Neural progenitor cell (in vitro differentiated cells): ENCODE measurements around the gene OR8A1. TPM values are rescaled to one million over a fixed set of nuclear protein-coding genes. Genes with fewer than 3 reads are reported as not detected.

ENCODE experiments used
- DNase-seq: peaks from one replicate; pipeline ENCODE4 v3.0.0-alpha.2; 2016; ENCODE audit warnings: low spot score
- H2AFZ ChIP-seq: fragments of 200-600 bp; sonication (generic); replicated peaks from 2 replicates; pipeline ENCODE4 v1.6.1; 2016; ENCODE audit warnings: antibody characterized with exemption
- H3F3A ChIP-seq: fragments of 200-600 bp; sonication (generic); 2 replicates; pipeline ENCODE4 v1.6.1; 2016; ENCODE audit warnings: antibody characterized with exemption, low read depth
- H3K27ac ChIP-seq: fragments of 200-600 bp; sonication (generic); 2 replicates; pipeline ENCODE4 v1.5.1; 2016; ENCODE audit warnings: mild to moderate bottlenecking
- H3K27me3 ChIP-seq: fragments of 200-600 bp; sonication (generic); 2 replicates; pipeline ENCODE4 v1.6.1; 2016; ENCODE audit warnings: mild to moderate bottlenecking, moderate library complexity
- H3K36me3 ChIP-seq: fragments of 200-600 bp; sonication (generic); 2 replicates; pipeline ENCODE4 v1.5.1; 2016
- H3K4me1 ChIP-seq: fragments of 200-600 bp; sonication (generic); 2 replicates; pipeline ENCODE4 v1.6.1; 2016; ENCODE audit warnings: mixed run types
- H3K4me2 ChIP-seq: fragments of 200-600 bp; sonication (generic); 2 replicates; pipeline ENCODE4 v1.6.1; 2016
- H3K4me3 ChIP-seq: fragments of 200-600 bp; sonication (generic); 2 replicates; pipeline ENCODE4 v1.5.1; 2016
- H3K79me2 ChIP-seq: fragments of 200-600 bp; sonication (generic); 2 replicates; pipeline ENCODE4 v1.6.1; 2016; ENCODE audit warnings: low read depth
- H3K9ac ChIP-seq: fragments of 200-600 bp; sonication (generic); 2 replicates; pipeline ENCODE4 v1.6.1; 2016
- H3K9me3 ChIP-seq: fragments of 200-600 bp; sonication (generic); 2 replicates; pipeline ENCODE4 v1.5.1; 2016; ENCODE audit warnings: low read depth
- H4K20me1 ChIP-seq: fragments of 200-600 bp; sonication (generic); 2 replicates; pipeline ENCODE4 v1.6.1; 2016; ENCODE audit warnings: low read depth
- H3K27ac Mint-ChIP-seq: 3 replicates; pipeline ENCODE4 v1.8.0; 2021; ENCODE audit warnings: mixed read lengths
- H3K27me3 Mint-ChIP-seq: 2 replicates; pipeline ENCODE4 v1.8.0; 2022; ENCODE audit warnings: low read depth, mild to moderate bottlenecking, inconsistent platforms, moderate library complexity, mixed read lengths; ENCODE audit not compliant: insufficient read depth
- H3K36me3 Mint-ChIP-seq: 3 replicates; pipeline ENCODE4 v1.8.0; 2021; ENCODE audit warnings: mixed read lengths
- H3K4me1 Mint-ChIP-seq: 3 replicates; pipeline ENCODE4 v1.8.0; 2021; ENCODE audit warnings: mixed read lengths
- H3K4me3 Mint-ChIP-seq: 3 replicates; pipeline ENCODE4 v1.8.0; 2021; ENCODE audit warnings: mild to moderate bottlenecking, moderate library complexity, mixed read lengths
- H3K9me3 Mint-ChIP-seq: 3 replicates; pipeline ENCODE4 v1.8.0; 2020; ENCODE audit warnings: mixed read lengths
- CTCF ChIP-seq: fragments of 200-600 bp; sonication (generic); IDR thresholded peaks from 2 replicates; pipeline ENCODE4 v1.5.1; 2017; ENCODE audit warnings: antibody characterized with exemption, mild to moderate bottlenecking
- EZH2 ChIP-seq: fragments of 200-600 bp; sonication (generic); IDR thresholded peaks from 2 replicates; pipeline ENCODE4 v1.6.1; 2017; ENCODE audit warnings: antibody characterized with exemption, mild to moderate bottlenecking, moderate library complexity
- EZH2phosphoT487 ChIP-seq: fragments of 200-600 bp; sonication (generic); IDR thresholded peaks from 2 replicates; pipeline ENCODE4 v1.6.1; 2017; ENCODE audit warnings: antibody characterized with exemption
- total RNA-seq: library from RNA; depleted of rRNA; stranded (reverse); fragments of >200 nt; gene quantifications from 2 replicates; pipeline ENCODE4 v1.2.3, GENCODE V29; 2015; ENCODE audit warnings: low replicate concordance

The OR8A1 gene
- total RNA-seq, 1 donor from 2014 or later, result not detected

GRCh38 chr11:124534051-124534450 is 35.7 kb upstream of the OR8A1 start:
- no peak overlapping the region for H3K9ac ChIP-seq
- H3K27me3 Mint-ChIP-seq, result no peaks in the 10 kb centered on the region
- no peaks in the 10 kb centered on the region for H4K20me1 ChIP-seq
- no peaks in the 10 kb centered on the region for H3K4me1 ChIP-seq
- H2AFZ ChIP-seq, result no peak overlapping the region
- no peak overlapping the region for H3K27ac ChIP-seq
- no peak overlapping the region for H3K4me3 ChIP-seq
- H3K4me3 Mint-ChIP-seq, result no peak overlapping the region
- H3K4me1 Mint-ChIP-seq, result no peaks in the 10 kb centered on the region
- TF ChIP-seq CTCF, result no peak
- TF ChIP-seq EZH2, result no peak
- no peak for TF ChIP-seq EZH2phosphoT487
- no peaks in the 10 kb centered on the region for H3K36me3 Mint-ChIP-seq
- no peaks in the 10 kb centered on the region for H3K27me3 ChIP-seq
- H3K9me3 Mint-ChIP-seq, result peaks cover 2% of the 10 kb centered on the region
- no peaks in the 10 kb centered on the region for H3K36me3 ChIP-seq
- no peaks in the 10 kb centered on the region for H3K79me2 ChIP-seq
- no peak overlapping the region for H3K27ac Mint-ChIP-seq
- DNase-seq, result no peak
- no peak overlapping the region for H3K4me2 ChIP-seq
- no peaks in the 10 kb centered on the region for H3K9me3 ChIP-seq
- H3F3A ChIP-seq, result no peaks in the 10 kb centered on the region

DNA sequence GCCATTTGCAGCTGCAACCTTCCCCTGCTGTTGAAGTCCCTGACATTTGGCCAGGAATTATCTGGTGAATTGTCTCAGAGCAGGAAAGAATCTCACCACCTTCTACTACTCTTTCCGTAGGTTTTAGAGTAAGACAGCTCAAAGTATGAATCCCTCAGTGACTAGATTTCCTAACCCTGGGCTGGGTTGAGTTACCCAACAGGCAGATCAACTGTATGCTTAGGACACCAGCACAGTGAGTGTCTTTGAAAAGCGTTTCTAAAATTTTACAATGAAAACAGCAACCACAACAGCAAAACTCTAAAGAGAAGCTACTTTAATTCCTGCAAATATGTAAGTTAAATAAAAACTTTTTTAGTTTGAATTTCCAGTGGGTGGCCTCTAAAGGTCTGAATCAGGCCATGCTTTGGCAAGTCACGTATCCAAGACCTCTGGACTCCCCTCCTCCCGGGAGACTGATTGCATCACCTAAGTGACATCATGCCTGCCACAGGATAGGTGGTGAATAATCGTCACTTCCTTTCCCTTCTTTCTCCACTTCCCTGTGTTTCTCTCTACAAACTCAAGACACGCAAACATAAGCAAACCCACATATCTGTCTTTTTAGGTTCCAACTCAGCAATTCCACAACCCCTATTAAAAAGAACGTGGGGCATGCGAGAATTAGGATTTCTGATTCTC is 34.1 kb upstream of the OR8A1 start:
- no peaks in the 10 kb centered on the region for H3K79me2 ChIP-seq
- H3K4me1 Mint-ChIP-seq, result no peaks in the 10 kb centered on the region
- H3K36me3 Mint-ChIP-seq, result no peaks in the 10 kb centered on the region

GRCh38 chr11:124536520-124536919 is 33.3 kb upstream of the OR8A1 start:
- no peaks in the 10 kb centered on the region for H3F3A ChIP-seq
- no peaks in the 10 kb centered on the region for H3K9me3 Mint-ChIP-seq
- no peak overlapping the region for H3K27ac ChIP-seq
- H3K4me1 ChIP-seq, result no peaks in the 10 kb centered on the region
- no peaks in the 10 kb centered on the region for H4K20me1 ChIP-seq
- peak overlapping the region; percentile 63 for H2AFZ ChIP-seq
- no peak overlapping the region for H3K27ac Mint-ChIP-seq
- H3K9me3 ChIP-seq, result no peaks in the 10 kb centered on the region
- no peaks in the 10 kb centered on the region for H3K4me1 Mint-ChIP-seq
- no peaks in the 10 kb centered on the region for H3K27me3 ChIP-seq
- no peak overlapping the region for H3K9ac ChIP-seq
- H3K36me3 Mint-ChIP-seq, result no peaks in the 10 kb centered on the region
- H3K4me3 ChIP-seq, result no peak overlapping the region
- TF ChIP-seq EZH2phosphoT487 (no peak), CTCF (peak; percentile 20)
- H3K79me2 ChIP-seq, result no peaks in the 10 kb centered on the region
- H3K27me3 Mint-ChIP-seq, result no peaks in the 10 kb centered on the region
- H3K36me3 ChIP-seq, result no peaks in the 10 kb centered on the region
- H3K4me3 Mint-ChIP-seq, result no peak overlapping the region
- no peak overlapping the region for H3K4me2 ChIP-seq
- DNase-seq, result peak; percentile 50

More for the DNA sequence above, 34.1 kb upstream of the OR8A1 start:
- DNase-seq, result no peak
- Mint-ChIP-seq H3K4me3 (no peak overlapping the region), H3K9me3 (no peaks in the 10 kb centered on the region), H3K27ac (no peak overlapping the region), H3K27me3 (no peaks in the 10 kb centered on the region)
- Histone ChIP-seq H3K4me3 (no peak overlapping the region), H3F3A (no peaks in the 10 kb centered on the region), H4K20me1 (no peaks in the 10 kb centered on the region), H3K36me3 (no peaks in the 10 kb centered on the region), H3K9ac (no peak overlapping the region), H2AFZ (peak overlapping the region; percentile 63), H3K4me1 (no peaks in the 10 kb centered on the region), H3K4me2 (no peak overlapping the region), H3K27me3 (no peaks in the 10 kb centered on the region), H3K9me3 (no peaks in the 10 kb centered on the region), H3K27ac (no peak overlapping the region)
- no peak for TF ChIP-seq EZH2phosphoT487
- TF ChIP-seq EZH2, result no peak
- TF ChIP-seq CTCF, result no peak
